ENCODE data around the gene COA1. TPM values are rescaled to one million over a fixed set of nuclear protein-coding genes. Genes with fewer than 3 reads are reported as not detected.

The COA1 gene
- total RNA-seq, 4 donors from 2014 or later: 35.3 to 775 (median 40.0) TPM

DNA sequence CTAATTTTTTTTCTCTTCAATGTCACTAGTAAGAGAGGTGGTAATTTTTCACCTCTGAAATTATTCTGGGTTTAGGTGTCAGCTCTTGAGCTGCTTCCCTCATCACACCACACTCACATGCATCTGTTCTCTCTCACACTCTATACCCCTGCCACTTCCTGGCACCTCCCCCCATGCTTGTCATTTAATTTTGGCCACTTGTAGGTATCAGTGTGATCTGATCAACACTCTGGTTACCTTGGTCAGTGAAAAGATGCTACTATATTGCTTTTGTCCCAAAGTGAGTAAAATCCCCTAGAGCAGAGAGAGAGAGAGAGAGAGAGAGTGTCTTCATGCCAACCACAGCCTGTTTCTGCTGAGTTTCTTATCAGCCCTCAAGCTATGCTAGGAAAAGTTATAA is 103.9 kb downstream of the COA1 start:
- TF ChIP-seq EP300 (IDR thresholded peaks at IDR 0.05) (no peak), POLR2A (IDR thresholded peaks at IDR 0.05) (no peak), POLR2AphosphoS5 (IDR thresholded peaks at IDR 0.05) (no peak)
- TF ChIP-seq, protein P1, sequence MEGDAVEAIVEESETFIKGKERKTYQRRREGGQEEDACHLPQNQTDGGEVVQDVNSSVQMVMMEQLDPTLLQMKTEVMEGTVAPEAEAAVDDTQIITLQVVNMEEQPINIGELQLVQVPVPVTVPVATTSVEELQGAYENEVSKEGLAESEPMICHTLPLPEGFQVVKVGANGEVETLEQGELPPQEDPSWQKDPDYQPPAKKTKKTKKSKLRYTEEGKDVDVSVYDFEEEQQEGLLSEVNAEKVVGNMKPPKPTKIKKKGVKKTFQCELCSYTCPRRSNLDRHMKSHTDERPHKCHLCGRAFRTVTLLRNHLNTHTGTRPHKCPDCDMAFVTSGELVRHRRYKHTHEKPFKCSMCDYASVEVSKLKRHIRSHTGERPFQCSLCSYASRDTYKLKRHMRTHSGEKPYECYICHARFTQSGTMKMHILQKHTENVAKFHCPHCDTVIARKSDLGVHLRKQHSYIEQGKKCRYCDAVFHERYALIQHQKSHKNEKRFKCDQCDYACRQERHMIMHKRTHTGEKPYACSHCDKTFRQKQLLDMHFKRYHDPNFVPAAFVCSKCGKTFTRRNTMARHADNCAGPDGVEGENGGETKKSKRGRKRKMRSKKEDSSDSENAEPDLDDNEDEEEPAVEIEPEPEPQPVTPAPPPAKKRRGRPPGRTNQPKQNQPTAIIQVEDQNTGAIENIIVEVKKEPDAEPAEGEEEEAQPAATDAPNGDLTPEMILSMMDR (IDR thresholded peaks at IDR 0.05): no peak
- Histone ChIP-seq H3K4me3 (no peak overlapping the region), H3K36me3 (peaks cover 15% of the 10 kb centered on the region), H3K9me3 (no peaks in the 10 kb centered on the region), H3K27ac (no peak overlapping the region), H3K4me1 (no peaks in the 10 kb centered on the region), H3K27me3 (no peaks in the 10 kb centered on the region)
- DNase-seq (ENCODE audit: low spot score in 2 of 2): no peak

DNA sequence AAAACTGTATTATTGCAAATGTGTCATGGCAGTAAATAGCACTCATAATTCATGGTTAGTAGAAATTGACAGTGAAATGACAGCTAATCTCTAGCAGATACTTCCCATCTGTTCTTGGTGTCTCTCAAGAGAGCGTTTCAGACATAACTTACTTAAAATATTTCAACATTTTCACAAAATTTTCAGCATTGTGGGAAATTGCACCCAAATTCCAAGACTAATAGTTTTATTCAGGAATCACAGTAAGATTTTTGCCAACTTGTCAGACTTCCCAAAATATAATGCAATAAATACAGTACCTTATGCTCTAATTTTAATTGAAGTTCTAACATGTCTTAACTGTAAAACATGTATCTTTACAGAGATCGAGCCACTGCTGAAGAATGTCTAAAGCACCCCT is 105.2 kb downstream of the COA1 start:
- H3K9me3 ChIP-seq: no peaks in the 10 kb centered on the region
- TF ChIP-seq POLR2AphosphoS5 (IDR thresholded peaks at IDR 0.05): no peak
- TF ChIP-seq POLR2A (IDR thresholded peaks at IDR 0.05): no peak
- no peak for TF ChIP-seq EP300 (IDR thresholded peaks at IDR 0.05)
- H3K4me1 ChIP-seq: no peaks in the 10 kb centered on the region
- DNase-seq (ENCODE audit: low spot score in 2 of 2): no peak
- no peak overlapping the region for H3K4me3 ChIP-seq
- peaks cover 20% of the 10 kb centered on the region for H3K36me3 ChIP-seq
- no peak overlapping the region for H3K27ac ChIP-seq
- 75% methylated on average over 2 of the region's 2 CpGs for WGBS
- H3K27me3 ChIP-seq: no peaks in the 10 kb centered on the region

- 81% methylated on average over 5 of the region's 5 CpGs for WGBS
Measured at GRCh38 chr7:43621729-43622448, 107.4 kb downstream of the COA1 start.

DNA sequence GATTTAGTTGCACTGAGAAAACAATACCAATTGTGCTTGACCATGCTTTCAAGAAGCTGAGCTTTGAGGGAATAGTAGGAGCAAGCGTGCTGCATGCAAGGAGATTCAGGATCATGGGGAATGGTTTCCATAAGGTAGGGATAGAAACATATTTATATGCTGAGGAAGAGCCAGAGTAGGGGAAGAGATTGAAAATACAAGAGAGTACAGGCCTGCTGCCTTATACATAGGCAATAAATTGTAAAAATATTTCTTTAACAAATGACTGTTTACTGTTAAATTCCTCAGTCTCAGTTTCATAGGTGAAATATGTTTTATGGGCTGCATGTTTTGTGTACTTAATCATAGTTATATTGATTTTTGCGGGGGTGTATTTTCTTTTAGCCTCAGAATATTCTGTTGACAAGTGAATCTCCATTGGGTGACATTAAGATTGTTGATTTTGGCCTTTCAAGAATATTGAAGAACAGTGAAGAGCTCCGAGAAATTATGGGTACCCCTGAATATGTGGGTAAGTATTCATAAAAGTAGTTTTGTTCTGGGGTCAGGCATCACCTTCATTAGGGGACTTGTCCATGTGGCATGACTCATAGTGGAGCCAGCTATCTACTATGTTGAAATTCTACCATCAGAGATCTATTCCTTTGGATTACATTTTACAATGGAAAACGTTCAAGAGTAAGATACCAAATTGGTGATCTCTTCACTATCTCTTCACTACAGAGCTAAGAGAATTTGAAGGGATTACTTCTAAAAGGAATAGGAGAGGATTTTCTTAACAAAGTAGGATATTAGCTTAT is 109.9 kb downstream of the COA1 start:
- Histone ChIP-seq H3K4me3 (no peak overlapping the region), H3K36me3 (peaks cover 17% of the 10 kb centered on the region), H3K27ac (no peak overlapping the region), H3K9me3 (no peaks in the 10 kb centered on the region), H3K4me1 (no peaks in the 10 kb centered on the region), H3K27me3 (no peaks in the 10 kb centered on the region)
- TF ChIP-seq, protein P1 (IDR thresholded peaks at IDR 0.05): no peak
- TF ChIP-seq EP300 (IDR thresholded peaks at IDR 0.05): no peak
- no peak for TF ChIP-seq POLR2A (IDR thresholded peaks at IDR 0.05)
- TF ChIP-seq POLR2AphosphoS5 (IDR thresholded peaks at IDR 0.05): no peak
- DNase-seq (ENCODE audit: low spot score in 2 of 2): no peak
- 90% methylated on average over 4 of the region's 4 CpGs for WGBS

More at GRCh38 chr7:43621729-43622448, 107.4 kb downstream of the COA1 start:
- Histone ChIP-seq H3K27ac (no peak overlapping the region), H3K4me1 (no peaks in the 10 kb centered on the region), H3K27me3 (no peaks in the 10 kb centered on the region), H3K36me3 (peaks cover 20% of the 10 kb centered on the region), H3K9me3 (no peaks in the 10 kb centered on the region), H3K4me3 (no peak overlapping the region)
- TF ChIP-seq POLR2AphosphoS5 (IDR thresholded peaks at IDR 0.05) (no peak), POLR2A (IDR thresholded peaks at IDR 0.05) (no peak), EP300 (IDR thresholded peaks at IDR 0.05) (no peak)
- TF ChIP-seq, protein P1 (IDR thresholded peaks at IDR 0.05): no peak
- DNase-seq (ENCODE audit: low spot score in 2 of 2): no peak

GRCh38 chr7:43618073-43618472 is 111.2 kb downstream of the COA1 start:
- Histone ChIP-seq H3K4me1 (peaks cover 6% of the 10 kb centered on the region), H3K36me3 (peaks cover 13% of the 10 kb centered on the region), H3K27ac (no peak overlapping the region), H3K9me3 (no peaks in the 10 kb centered on the region), H3K4me3 (no peak overlapping the region), H3K27me3 (no peaks in the 10 kb centered on the region)
- no peak for DNase-seq (ENCODE audit: low spot score in 2 of 2)
- WGBS: 87% methylated on average over 4 of the region's 4 CpGs
- TF ChIP-seq POLR2A (IDR thresholded peaks at IDR 0.05) (no peak), EP300 (IDR thresholded peaks at IDR 0.05) (no peak), POLR2AphosphoS5 (IDR thresholded peaks at IDR 0.05) (no peak)
- TF ChIP-seq, protein P1 (IDR thresholded peaks at IDR 0.05): no peak
